Testis (tissue), 2 donors: Measurements from ENCODE around the gene LRP2.

Experiments used
- POLR2A ChIP-seq: fragments of 450-650 bp; IDR thresholded peaks from one replicate; pipeline ENCODE4 v1.6.1; 2017; ENCODE audit warnings: antibody characterized with exemption, mild to moderate bottlenecking, moderate library complexity
- TF ChIP-seq, protein P1 (sequence below), 3 experiments: fragments of 450-650 bp in 2 of 3; fragments of 200-600 bp in 1 of 3; sonication (generic) in 1 of 3; IDR thresholded peaks; one replicate each; pipeline ENCODE4 v1.5.1; 2016 to 2019; ENCODE audit warnings: antibody characterized with exemption in 3 of 3, mild to moderate bottlenecking in 2 of 3, moderate library complexity in 1 of 3

DNA sequence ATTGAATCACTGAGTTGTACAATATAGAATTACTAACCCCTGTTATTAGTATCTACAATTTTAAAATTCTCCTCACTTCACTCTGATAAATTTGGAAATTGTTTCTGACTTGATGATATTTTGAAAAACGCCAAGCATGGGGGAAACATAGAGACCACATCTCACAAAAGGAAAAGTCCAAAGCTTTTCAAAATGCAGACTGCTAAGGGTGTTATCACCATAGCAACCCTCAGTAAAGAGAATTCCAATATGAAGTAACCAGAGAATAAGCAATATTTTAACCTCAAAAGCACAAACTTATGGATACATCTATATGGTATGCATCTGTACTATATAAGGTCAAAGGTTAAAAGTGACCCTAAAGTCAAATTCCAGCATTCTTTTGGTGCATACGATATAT lies 22.7 kb downstream of the LRP2 start:
- TF ChIP-seq, protein P1, sequence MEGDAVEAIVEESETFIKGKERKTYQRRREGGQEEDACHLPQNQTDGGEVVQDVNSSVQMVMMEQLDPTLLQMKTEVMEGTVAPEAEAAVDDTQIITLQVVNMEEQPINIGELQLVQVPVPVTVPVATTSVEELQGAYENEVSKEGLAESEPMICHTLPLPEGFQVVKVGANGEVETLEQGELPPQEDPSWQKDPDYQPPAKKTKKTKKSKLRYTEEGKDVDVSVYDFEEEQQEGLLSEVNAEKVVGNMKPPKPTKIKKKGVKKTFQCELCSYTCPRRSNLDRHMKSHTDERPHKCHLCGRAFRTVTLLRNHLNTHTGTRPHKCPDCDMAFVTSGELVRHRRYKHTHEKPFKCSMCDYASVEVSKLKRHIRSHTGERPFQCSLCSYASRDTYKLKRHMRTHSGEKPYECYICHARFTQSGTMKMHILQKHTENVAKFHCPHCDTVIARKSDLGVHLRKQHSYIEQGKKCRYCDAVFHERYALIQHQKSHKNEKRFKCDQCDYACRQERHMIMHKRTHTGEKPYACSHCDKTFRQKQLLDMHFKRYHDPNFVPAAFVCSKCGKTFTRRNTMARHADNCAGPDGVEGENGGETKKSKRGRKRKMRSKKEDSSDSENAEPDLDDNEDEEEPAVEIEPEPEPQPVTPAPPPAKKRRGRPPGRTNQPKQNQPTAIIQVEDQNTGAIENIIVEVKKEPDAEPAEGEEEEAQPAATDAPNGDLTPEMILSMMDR (IDR thresholded peaks at IDR 0.05), result no peak
- TF ChIP-seq POLR2A, result no peak
